ENCODE measurements around the gene PLEKHN1. TPM values are rescaled to one million over a fixed set of nuclear protein-coding genes. Genes with fewer than 3 reads are reported as not detected.

The PLEKHN1 gene
- total and polyA plus RNA-seq, 2 experiments from 2014 or later = 1.7 to 2.1 TPM

GRCh38 chr1:931380-932172 is 34.7 kb upstream of the PLEKHN1 start:
- 65 to 69% methylated on average over 15 of the region's 15 CpGs for WGBS, 2 experiments (ENCODE audit: low coverage in 1 of 2, low lambda C conversion rate in 2 of 2, missing lambda C conversion rate in 2 of 2)
- in situ Hi-C loops (cut with MboI) = no loop called here
- H4K20me1 ChIP-seq (ENCODE audit: insufficient read depth) = no peaks in the 10 kb centered on the region
- H3K4me3 ChIP-seq = no peak overlapping the region
- peaks cover 27% of the 10 kb centered on the region for H3K79me2 ChIP-seq (ENCODE audit: insufficient read depth)
- no peak overlapping the region for H2AFZ ChIP-seq
- H3K4me2 ChIP-seq (ENCODE audit: unreplicated experiment) = no peak overlapping the region
- TF ChIP-seq EZH2phosphoT487 (IDR thresholded peaks at IDR 0.05; ENCODE audit: insufficient read depth, low read depth) (no peak), EZH2 (IDR thresholded peaks at IDR 0.05; ENCODE audit: insufficient read depth, poor library complexity, severe bottlenecking) (no peak)
- no peak for DNase-seq
- H3K9me3 ChIP-seq (ENCODE audit: low read depth) = no peaks in the 10 kb centered on the region
- no peak overlapping the region for H3K9ac ChIP-seq
- no peaks in the 10 kb centered on the region for H3K4me1 ChIP-seq (ENCODE audit: insufficient read depth)
- H3K9me2 ChIP-seq (ENCODE audit: insufficient read depth) = no peaks in the 10 kb centered on the region
- no peaks in the 10 kb centered on the region for H3K27me3 ChIP-seq (replicated peaks; ENCODE audit: insufficient read depth)
- no peaks in the 10 kb centered on the region; the same call in 1 of the 2 replicates for H3F3A ChIP-seq (ENCODE audit: insufficient read depth)
- no peaks in the 10 kb centered on the region for H3K36me3 ChIP-seq (ENCODE audit: low read depth)
- H3K27ac ChIP-seq = no peak overlapping the region

- no peak for DNase-seq
- H3K9me2 ChIP-seq (ENCODE audit: insufficient read depth) = no peaks in the 10 kb centered on the region
- TF ChIP-seq EZH2phosphoT487 (IDR thresholded peaks at IDR 0.05; ENCODE audit: insufficient read depth, low read depth) (no peak), EZH2 (IDR thresholded peaks at IDR 0.05; ENCODE audit: insufficient read depth, poor library complexity, severe bottlenecking) (no peak)
- H2AFZ ChIP-seq = no peak overlapping the region
- H4K20me1 ChIP-seq (ENCODE audit: insufficient read depth) = no peaks in the 10 kb centered on the region
- peaks cover 21% of the 10 kb centered on the region for H3K79me2 ChIP-seq (ENCODE audit: insufficient read depth)
- no peak overlapping the region for H3K9ac ChIP-seq
- 66 to 67% methylated on average over 12 to 16 of the region's 16 CpGs for WGBS, 2 experiments (ENCODE audit: low coverage in 1 of 2, low lambda C conversion rate in 2 of 2, missing lambda C conversion rate in 2 of 2)
- no peak overlapping the region for H3K27ac ChIP-seq
- H3K36me3 ChIP-seq (ENCODE audit: low read depth) = no peaks in the 10 kb centered on the region
- H3K9me3 ChIP-seq (ENCODE audit: low read depth) = no peaks in the 10 kb centered on the region
- no peak overlapping the region for H3K4me3 ChIP-seq
- in situ Hi-C loops (cut with MboI) = no loop called here
- no peaks in the 10 kb centered on the region; the same call in 1 of the 2 replicates for H3F3A ChIP-seq (ENCODE audit: insufficient read depth)
- H3K27me3 ChIP-seq (replicated peaks; ENCODE audit: insufficient read depth) = no peaks in the 10 kb centered on the region
- H3K4me2 ChIP-seq (ENCODE audit: unreplicated experiment) = no peak overlapping the region
- no peaks in the 10 kb centered on the region for H3K4me1 ChIP-seq (ENCODE audit: insufficient read depth)
These were observed 34.1 kb upstream of the PLEKHN1 start for GRCh38 chr1:932173-932510.

GRCh38 chr1:932776-933602 is 33.3 kb upstream of the PLEKHN1 start:
- Histone ChIP-seq H3K9ac (no peak overlapping the region), H3K27me3 (replicated peaks; ENCODE audit: insufficient read depth) (no peaks in the 10 kb centered on the region), H4K20me1 (ENCODE audit: insufficient read depth) (no peaks in the 10 kb centered on the region), H3K9me3 (ENCODE audit: low read depth) (no peaks in the 10 kb centered on the region), H3K36me3 (ENCODE audit: low read depth) (no peaks in the 10 kb centered on the region), H3K9me2 (ENCODE audit: insufficient read depth) (no peaks in the 10 kb centered on the region), H3K4me1 (ENCODE audit: insufficient read depth) (0 out of 2 replicates have a peak, but pooled peaks cover 2% of the 10 kb centered on the region), H3F3A (ENCODE audit: insufficient read depth) (no peaks in the 10 kb centered on the region; the same call in 1 of the 2 replicates), H2AFZ (no peak overlapping the region), H3K4me3 (no peak overlapping the region), H3K27ac (no peak overlapping the region), H3K79me2 (ENCODE audit: insufficient read depth) (peaks cover 12% of the 10 kb centered on the region; the same call in 1 of the 2 replicates), H3K4me2 (ENCODE audit: unreplicated experiment) (no peak overlapping the region)
- in situ Hi-C loops (cut with MboI) = no loop called here
- DNase-seq = no peak
- TF ChIP-seq EZH2 (IDR thresholded peaks at IDR 0.05; ENCODE audit: insufficient read depth, poor library complexity, severe bottlenecking) (no peak), EZH2phosphoT487 (IDR thresholded peaks at IDR 0.05; ENCODE audit: insufficient read depth, low read depth) (no peak)
- 79 to 89% methylated on average over 24 to 25 of the region's 25 CpGs for whole genome bisulfite sequencing, 2 experiments (ENCODE audit: low coverage in 1 of 2, low lambda C conversion rate in 2 of 2, missing lambda C conversion rate in 2 of 2)

- H3K9me3 ChIP-seq (ENCODE audit: low read depth) = no peaks in the 10 kb centered on the region
- H3K9ac ChIP-seq = no peak overlapping the region
- H3F3A ChIP-seq (ENCODE audit: insufficient read depth) = no peaks in the 10 kb centered on the region; the same call in 1 of the 2 replicates
- H4K20me1 ChIP-seq (ENCODE audit: insufficient read depth) = no peaks in the 10 kb centered on the region
- in situ Hi-C loops (cut with MboI) = no loop called here
- H2AFZ ChIP-seq = no peak overlapping the region
- no peak for DNase-seq
- no peaks in the 10 kb centered on the region for H3K9me2 ChIP-seq (ENCODE audit: insufficient read depth)
- H3K4me1 ChIP-seq (ENCODE audit: insufficient read depth) = peaks cover 7% of the 10 kb centered on the region; the same call in 1 of the 2 replicates
- WGBS, 2 experiments (ENCODE audit: low coverage in 1 of 2, low lambda C conversion rate in 2 of 2, missing lambda C conversion rate in 2 of 2) = 41 to 44% methylated on average over 9 to 10 of the region's 10 CpGs
- H3K36me3 ChIP-seq (ENCODE audit: low read depth) = no peaks in the 10 kb centered on the region
- no peaks in the 10 kb centered on the region for H3K27me3 ChIP-seq (replicated peaks; ENCODE audit: insufficient read depth)
- H3K27ac ChIP-seq = no peak overlapping the region
- no peak overlapping the region for H3K4me2 ChIP-seq (ENCODE audit: unreplicated experiment)
- H3K79me2 ChIP-seq (ENCODE audit: insufficient read depth) = peaks cover 12% of the 10 kb centered on the region; the same call in 1 of the 2 replicates
- TF ChIP-seq EZH2phosphoT487 (IDR thresholded peaks at IDR 0.05; ENCODE audit: insufficient read depth, low read depth) = no peak
- TF ChIP-seq EZH2 (IDR thresholded peaks at IDR 0.05; ENCODE audit: insufficient read depth, poor library complexity, severe bottlenecking) = no peak
- no peak overlapping the region for H3K4me3 ChIP-seq
These were observed 32.7 kb upstream of the PLEKHN1 start for GRCh38 chr1:933603-933940.
